GM12865 (cell line): Measurements from ENCODE around the gene KLK15.
A peak's percentile ranks its signal among the peaks of the same experiment; 100 is the strongest.

Source experiments
- DNase-seq: peaks from one replicate; pipeline ENCODE4 v3.0.0; 2010; ENCODE audit warnings: low read depth
- H3K4me3 ChIP-seq: 2 replicates; pipeline ENCODE4 v1.5.1; 2011; ENCODE audit warnings: mild to moderate bottlenecking, low read depth, low read length, control low read depth
- CTCF ChIP-seq: IDR thresholded peaks from 2 replicates; pipeline ENCODE4 v1.5.1; 2011; ENCODE audit warnings: low read length, control low read depth, low read depth, inconsistent platforms; ENCODE audit not compliant: insufficient read depth; ENCODE audit errors: missing control alignments

KLK15 gene

GRCh38 chr19:50823389-50824042 is 9.9 kb downstream of the KLK15 start, which contains the start of gene KLK1:
TSS of gene KLK1 (minus strand) at chr19:50823787. CDS start at chr19:50823748, 39 bp downstream.
- no peak for DNase-seq
- H3K4me3 ChIP-seq = no peak within 1 kb of the TSS
- TF ChIP-seq CTCF = no peak

DNA sequence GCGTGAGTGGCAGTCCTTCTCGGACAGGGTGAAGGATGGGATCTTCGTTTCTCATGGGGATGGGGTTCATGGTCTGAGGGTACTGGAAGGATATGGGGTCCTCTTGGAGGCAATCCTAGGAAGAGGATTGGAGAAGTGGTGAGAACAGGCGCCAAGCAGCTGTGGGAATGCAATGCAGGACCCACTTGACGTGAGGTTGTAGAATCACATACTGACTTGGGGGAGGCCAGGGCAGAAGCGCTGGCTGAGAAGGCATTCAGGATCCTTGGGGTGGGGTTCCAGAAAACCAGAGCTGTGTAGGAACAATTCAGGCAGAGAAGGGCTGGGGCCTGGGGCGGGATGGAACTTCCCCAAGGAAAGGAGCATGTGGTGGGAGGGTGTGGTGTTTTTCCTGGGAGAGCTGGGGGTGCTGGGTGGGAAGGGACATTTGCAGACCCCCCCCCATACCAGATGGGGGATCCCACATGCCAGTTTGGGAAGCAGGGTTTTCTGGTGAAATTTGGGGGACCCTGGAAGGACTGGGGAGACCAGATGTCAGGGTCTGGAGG is 10.6 kb downstream of the KLK15 start:
- no peak overlapping the region for H3K4me3 ChIP-seq
- TF ChIP-seq CTCF = no peak
- DNase-seq = no peak

- no peak overlapping the region for H3K4me3 ChIP-seq
- TF ChIP-seq CTCF = no peak
- no peak for DNase-seq
These were observed 11.8 kb downstream of the KLK15 start for GRCh38 chr19:50821622-50822021.

GRCh38 chr19:50821248-50821612 is 12.1 kb downstream of the KLK15 start:
- no peak for DNase-seq
- no peak for TF ChIP-seq CTCF
- no peak overlapping the region for H3K4me3 ChIP-seq

GRCh38 chr19:50820549-50821247 is 12.7 kb downstream of the KLK15 start:
- no peak for TF ChIP-seq CTCF
- DNase-seq = peak; percentile 60
- peak overlapping the region; percentile 59 for H3K4me3 ChIP-seq

- DNase-seq = peak; percentile 45
- peak overlapping the region; percentile 59 for H3K4me3 ChIP-seq
- TF ChIP-seq CTCF = no peak
These were observed 13.3 kb downstream of the KLK15 start for GRCh38 chr19:50820086-50820485.
